Endothelial cell of umbilical vein (primary cell): ENCODE data around the gene EFHC2. TPM values are rescaled to one million over a fixed set of nuclear protein-coding genes. Genes with fewer than 3 reads are reported as not detected.

Experiments used
- BruUV-seq: library from RNA; stranded (reverse); fragments of 400-500 nt; replicated peaks from 2 replicates; lab custom pipeline; 2021; lab: Mats Ljungman, UMichigan
- CTCF ChIA-PET: fragments of 300-600, 350-600 bp; sonication (Branson Sonifier 250); formaldehyde crosslinking; loops from one replicate; lab custom pipeline; 2021; ENCODE audit warnings: antibody characterized with exemption, inconsistent platforms; lab: Charles Lee
- POLR2A ChIA-PET: fragments of 300-600, 350-600 bp; sonication (Branson Sonifier 250); formaldehyde crosslinking; loops from one replicate; lab custom pipeline; 2021; ENCODE audit warnings: antibody characterized with exemption, inconsistent platforms; lab: Charles Lee
- DNase-seq: peaks from one replicate; pipeline ENCODE4 v3.0.0-alpha.2; 2011; ENCODE audit warnings: low read depth, low spot score
- FAIRE-seq: peaks from 2 replicates; lab custom pipeline; 2011; peaks lifted over from hg19 to GRCh38; lab: Jason Lieb, UNC
- H2AFZ ChIP-seq: 2 replicates; pipeline ENCODE4 v1.6.0; 2012; ENCODE audit warnings: low read depth, low read length, control low read depth, inconsistent platforms
- H3K27ac ChIP-seq: 2 replicates; pipeline ENCODE4 v1.5.1; 2011; ENCODE audit warnings: low read depth, mild to moderate bottlenecking, control low read depth, low read length, moderate library complexity; ENCODE audit not compliant: insufficient read depth
- H3K27me3 ChIP-seq, 2 experiments: 2 replicates each; pipeline versions ENCODE4 v1.6.0 to v1.6.1; 2011; ENCODE audit warnings: low read length in 2 of 2, mixed read lengths in 1 of 2; ENCODE audit not compliant: control insufficient read depth in 2 of 2, insufficient read depth in 2 of 2
- H3K36me3 ChIP-seq, 2 experiments: 2 replicates in 1 of 2; 3 replicates in 1 of 2; pipeline ENCODE4 v1.5.1; 2011; ENCODE audit warnings: low read length in 2 of 2, mild to moderate bottlenecking in 1 of 2, moderate library complexity in 1 of 2; ENCODE audit not compliant: control insufficient read depth in 2 of 2, insufficient read depth in 2 of 2; ENCODE audit errors: extremely low read depth in 1 of 2
- H3K4me1 ChIP-seq: 3 replicates; pipeline ENCODE4 v1.5.1; 2011; ENCODE audit warnings: mild to moderate bottlenecking, low read length; ENCODE audit not compliant: control insufficient read depth, insufficient read depth; ENCODE audit errors: extremely low read depth
- H3K4me2 ChIP-seq: 2 replicates; pipeline ENCODE4 v1.6.1; 2011; ENCODE audit warnings: low read length, control low read depth, mixed read lengths; ENCODE audit not compliant: insufficient read depth
- H3K4me3 ChIP-seq, 3 experiments: fragments of 200-600 bp in 1 of 3; sonication (generic), shearing (Covaris generic) in 1 of 3; replicated peaks in 1 of 3; 2 replicates each; pipeline ENCODE4 v1.5.1; 2011 to 2016; ENCODE audit warnings: control low read depth in 3 of 3, low read length in 3 of 3, mild to moderate bottlenecking in 2 of 3, inconsistent platforms in 1 of 3, low read depth in 1 of 3, moderate library complexity in 1 of 3; ENCODE audit not compliant: insufficient read depth in 1 of 3
- H3K79me2 ChIP-seq: 2 replicates; pipeline ENCODE4 v1.6.0; 2012; ENCODE audit warnings: low read length, inconsistent platforms; ENCODE audit not compliant: control insufficient read depth, insufficient read depth
- H3K9ac ChIP-seq: replicated peaks from 2 replicates; pipeline ENCODE3; 2011; ENCODE audit warnings: low read length, control low read depth; ENCODE audit not compliant: insufficient read depth; ENCODE audit errors: extremely low read depth
- H3K9me1 ChIP-seq: replicated peaks from 3 replicates; pipeline ENCODE4 v1.6.0; 2011; ENCODE audit warnings: mild to moderate bottlenecking, low read length; ENCODE audit not compliant: control insufficient read depth, insufficient read depth; ENCODE audit errors: extremely low read depth
- H3K9me3 ChIP-seq: replicated peaks from 2 replicates; pipeline ENCODE4 v1.5.1; 2012; ENCODE audit warnings: low read length, inconsistent platforms; ENCODE audit not compliant: control insufficient read depth, insufficient read depth
- H4K20me1 ChIP-seq: replicated peaks from 2 replicates; pipeline ENCODE3; 2011; ENCODE audit warnings: mild to moderate bottlenecking, low read length; ENCODE audit not compliant: control insufficient read depth, insufficient read depth; ENCODE audit errors: extremely low read depth
- FOS ChIP-seq: IDR thresholded peaks from 2 replicates; pipeline ENCODE4 v1.6.1; 2011; ENCODE audit warnings: mild to moderate bottlenecking, low read length, moderate library complexity, borderline replicate concordance; ENCODE audit not compliant: insufficient read depth
- GATA2 ChIP-seq: IDR thresholded peaks from 2 replicates; pipeline ENCODE4 v1.7.0; 2011; ENCODE audit warnings: low read depth, mild to moderate bottlenecking, moderate library complexity, mixed read lengths, low read length; ENCODE audit not compliant: insufficient read length, insufficient read depth
- JUN ChIP-seq: IDR thresholded peaks from 2 replicates; pipeline ENCODE4 v1.6.1; 2011; ENCODE audit warnings: borderline replicate concordance, low read depth; ENCODE audit not compliant: insufficient read length, insufficient read depth
- MAX ChIP-seq: IDR thresholded peaks from 2 replicates; pipeline ENCODE4 v1.6.1; 2011; ENCODE audit not compliant: insufficient read depth, insufficient read length
- POLR2A ChIP-seq: IDR thresholded peaks from 2 replicates; pipeline ENCODE4 v1.6.1; 2012; ENCODE audit warnings: low read depth, mild to moderate bottlenecking, control low read depth, low read length
- POLR2AphosphoS5 ChIP-seq: IDR thresholded peaks from 2 replicates; pipeline ENCODE4 v1.6.1; 2012; ENCODE audit warnings: low read depth, mild to moderate bottlenecking, control low read depth, low read length, moderate library complexity; ENCODE audit not compliant: insufficient read depth
- dilution Hi-C: fragments of 300-500 bp; cut with MboI; formaldehyde crosslinking; loops from one replicate; pipeline ENCODE4 v1.15.0; 2019; ENCODE audit warnings: low sequenced_read_pairs; ENCODE audit not compliant: extremely low pct_ligation_motif_present
- intact Hi-C: fragments of 100-400 bp; cut with micrococcal nuclease; formaldehyde crosslinking; loops from one replicate; pipeline ENCODE4 v1.10.0; 2022
- polyA plus RNA-seq, 4 experiments: library from polyadenylated mRNA; depleted of rRNA in 3 of 4; stranded (reverse) in 3 of 4; unstranded in 1 of 4; fragments of >200 nt; gene quantifications; 2 replicates each; pipeline versions ENCODE4 v1.2.1 to v1.2.3, GENCODE V29; 2011 to 2012; ENCODE audit warnings: missing spikeins in 1 of 4
- total RNA-seq: library from RNA; stranded (reverse); gene quantifications from 2 replicates; pipeline ENCODE4 v1.2.3, GENCODE V29; 2021

The EFHC2 gene
- total and polyA plus RNA-seq, 2 donors (not counting 3 experiments of a cell fraction or from before 2014, with no cell fraction given), result not detected

- CTCF ChIA-PET, result no interaction called here
Observed at GRCh38 chrX:44175455-44175854, 168.0 kb downstream of the EFHC2 start.

GRCh38 chrX:44174061-44174460, 169.4 kb downstream of the EFHC2 start:
- FAIRE-seq (no peak), DNase-seq (no peak)
- ChIA-PET POLR2A (no interaction called here), CTCF (no interaction called here)
- no peak overlapping the region for H2AFZ ChIP-seq
- H3K4me2 ChIP-seq, result no peak overlapping the region
- H3K79me2 ChIP-seq, result no peaks in the 10 kb centered on the region
- TF ChIP-seq POLR2AphosphoS5, result no peak
- TF ChIP-seq GATA2, result no peak
- TF ChIP-seq JUN, result no peak
- no peak for TF ChIP-seq POLR2A
- H4K20me1 ChIP-seq, result no peaks in the 10 kb centered on the region
- intact Hi-C loops, result no loop called here
- no peak overlapping the region for H3K27ac ChIP-seq
- H3K4me1 ChIP-seq, result no peaks in the 10 kb centered on the region
- H3K27me3 ChIP-seq, result no peaks in the 10 kb centered on the region
- no peaks in the 10 kb centered on the region for H3K36me3 ChIP-seq
- H3K9me3 ChIP-seq, result no peaks in the 10 kb centered on the region
- dilution Hi-C loops, result no loop called here
- H3K4me3 ChIP-seq, result no peak overlapping the region
- BruUV-seq, result no TSS peak
- no peaks in the 10 kb centered on the region for H3K9me1 ChIP-seq
- no peak overlapping the region for H3K9ac ChIP-seq

More at GRCh38 chrX:44175455-44175854, 168.0 kb downstream of the EFHC2 start:
- DNase-seq, result no peak
- no peaks in the 10 kb centered on the region for H3K4me1 ChIP-seq
- no peak for TF ChIP-seq POLR2A
- no peak for TF ChIP-seq POLR2AphosphoS5
- no peak for TF ChIP-seq FOS
- TF ChIP-seq MAX, result no peak
- H3K9ac ChIP-seq, result no peak overlapping the region
- H3K27me3 ChIP-seq, result no peaks in the 10 kb centered on the region
- no peaks in the 10 kb centered on the region for H3K9me3 ChIP-seq
- no peak overlapping the region for H3K27ac ChIP-seq
- dilution Hi-C loops (no loop called here), intact Hi-C loops (no loop called here)
- no peaks in the 10 kb centered on the region for H3K36me3 ChIP-seq
- no TSS peak for BruUV-seq
- no peaks in the 10 kb centered on the region for H4K20me1 ChIP-seq
- H3K79me2 ChIP-seq, result no peaks in the 10 kb centered on the region
- no peaks in the 10 kb centered on the region for H3K9me1 ChIP-seq
- no peak overlapping the region for H3K4me2 ChIP-seq
- POLR2A ChIA-PET, result no interaction called here
- no peak for FAIRE-seq
- no peak overlapping the region for H3K4me3 ChIP-seq
- no peak overlapping the region for H2AFZ ChIP-seq
